Neural cell (in vitro differentiated cells): ENCODE results near the gene EEF1A2. TPM values are rescaled to one million over a fixed set of nuclear protein-coding genes. Genes with fewer than 3 reads are reported as not detected.
A peak's percentile ranks its signal among the peaks of the same experiment; 100 is the strongest.

Experiments
- H2AFZ ChIP-seq: fragments of 200-600, 300-800 bp; sonication (generic), shearing (Covaris generic); 2 replicates; pipeline ENCODE4 v1.6.0; 2014; ENCODE audit warnings: low read depth, mild to moderate bottlenecking, antibody characterized with exemption, low read length, moderate library complexity
- H3F3A ChIP-seq: fragments of 200-600 bp; shearing (Covaris generic); 2 replicates; pipeline ENCODE4 v1.6.1; 2016; ENCODE audit warnings: mild to moderate bottlenecking, moderate library complexity, mixed read lengths, antibody characterized with exemption, low read length; ENCODE audit not compliant: insufficient read depth, poor library complexity, severe bottlenecking
- H3K27ac ChIP-seq: fragments of 200-600, 300-800 bp; sonication (generic), shearing (Covaris generic); 2 replicates; pipeline ENCODE4 v1.5.1; 2014; ENCODE audit warnings: mild to moderate bottlenecking, low read length, moderate library complexity
- H3K27me3 ChIP-seq: fragments of 300-800, 200-600 bp; sonication (generic), shearing (Covaris generic); 2 replicates; pipeline ENCODE4 v1.6.0; 2014; ENCODE audit warnings: mild to moderate bottlenecking, low read depth, low read length, moderate library complexity; ENCODE audit not compliant: insufficient read depth
- H3K36me3 ChIP-seq: fragments of 300-800, 200-600 bp; sonication (generic), shearing (Covaris generic); 2 replicates; pipeline ENCODE4 v1.5.1; 2014; ENCODE audit warnings: mild to moderate bottlenecking, antibody characterized with exemption, low read length, moderate library complexity; ENCODE audit not compliant: insufficient read depth
- H3K4me2 ChIP-seq: fragments of 300-800, 200-600 bp; sonication (generic), shearing (Covaris generic); 2 replicates; pipeline ENCODE4 v1.6.0; 2014; ENCODE audit warnings: mild to moderate bottlenecking, low read length
- H3K4me3 ChIP-seq: fragments of 300-800, 200-600 bp; sonication (generic), shearing (Covaris generic); 2 replicates; pipeline ENCODE4 v1.5.1; 2014; ENCODE audit warnings: mild to moderate bottlenecking, low read length, moderate library complexity
- H3K79me2 ChIP-seq: fragments of 200-600 bp; shearing (Covaris generic); replicated peaks from 2 replicates; pipeline ENCODE4 v1.6.0; 2014; ENCODE audit warnings: mild to moderate bottlenecking, low read length, moderate library complexity; ENCODE audit not compliant: insufficient read depth
- H3K9ac ChIP-seq: fragments of 300-800, 200-600 bp; sonication (generic), shearing (Covaris generic); 2 replicates; pipeline ENCODE4 v1.6.1; 2016; ENCODE audit warnings: mild to moderate bottlenecking, low read length, mixed read lengths
- H3K9me2 ChIP-seq: fragments of 200-600 bp; shearing (Covaris generic); 2 replicates; pipeline ENCODE4 v1.6.1; 2016; ENCODE audit warnings: mild to moderate bottlenecking, low read length, mixed read lengths; ENCODE audit not compliant: insufficient read depth
- H3K9me3 ChIP-seq: fragments of 200-600, 300-800 bp; sonication (generic), shearing (Covaris generic); 2 replicates; pipeline ENCODE4 v1.6.1; 2016; ENCODE audit warnings: mild to moderate bottlenecking, mixed run types, low read length, moderate library complexity, mixed read lengths
- H4K20me1 ChIP-seq: fragments of 200-600 bp; shearing (Covaris generic); 2 replicates; pipeline ENCODE4 v1.6.1; 2016; ENCODE audit warnings: mild to moderate bottlenecking, mixed run types; ENCODE audit not compliant: insufficient read depth
- CTCF ChIP-seq: fragments of 450-650 bp; IDR thresholded peaks from 2 replicates; pipeline ENCODE4 v1.5.1; 2014; ENCODE audit warnings: antibody characterized with exemption, mild to moderate bottlenecking, moderate library complexity; ENCODE audit not compliant: poor library complexity, severe bottlenecking
- EP300 ChIP-seq: fragments of 450-650 bp; conservative IDR thresholded peaks from 2 replicates; pipeline ENCODE4 v1.6.1; 2014; ENCODE audit warnings: antibody characterized with exemption, mild to moderate bottlenecking, moderate library complexity; ENCODE audit not compliant: poor library complexity, severe bottlenecking
- EZH2 ChIP-seq: fragments of 200-600, 300-800 bp; shearing (Covaris generic), sonication (generic); IDR thresholded peaks from 2 replicates; pipeline ENCODE4 v1.6.1; 2014; ENCODE audit warnings: antibody characterized with exemption, low read length, borderline replicate concordance, mild to moderate bottlenecking; ENCODE audit not compliant: insufficient read depth, poor library complexity, severe bottlenecking
- MXI1 ChIP-seq: fragments of 450-650 bp; conservative IDR thresholded peaks from 2 replicates; pipeline ENCODE4 v1.6.1; 2014; ENCODE audit warnings: antibody characterized with exemption, mild to moderate bottlenecking; ENCODE audit not compliant: poor library complexity, severe bottlenecking
- POLR2AphosphoS5 ChIP-seq: IDR thresholded peaks from 2 replicates; pipeline ENCODE4 v1.6.1; 2012
- RAD21 ChIP-seq: fragments of 450-650 bp; conservative IDR thresholded peaks from 2 replicates; pipeline ENCODE4 v1.6.1; 2014; ENCODE audit warnings: antibody characterized with exemption, mild to moderate bottlenecking, moderate library complexity
- REST ChIP-seq: IDR thresholded peaks from 2 replicates; pipeline ENCODE4 v1.6.1; 2012; ENCODE audit warnings: borderline replicate concordance
- SMC3 ChIP-seq: fragments of 450-650 bp; conservative IDR thresholded peaks from 2 replicates; pipeline ENCODE4 v1.6.1; 2014; ENCODE audit warnings: antibody characterized with exemption, mild to moderate bottlenecking, moderate library complexity; ENCODE audit not compliant: poor library complexity
- TAF1 ChIP-seq: IDR thresholded peaks from 2 replicates; pipeline ENCODE4 v1.6.1; 2012; ENCODE audit warnings: low read depth
- polyA plus RNA-seq: library from polyadenylated mRNA; depleted of rRNA; stranded (reverse); fragments of >200 nt; gene quantifications from 2 replicates; pipeline ENCODE4 v1.2.3, GENCODE V29; 2014

EEF1A2 gene
- polyA plus RNA-seq, 1 donor from 2014 or later = 208 TPM

- peak overlapping the region; percentile 18 for H3K4me3 ChIP-seq
- H3K4me2 ChIP-seq = no peak overlapping the region
- no peak overlapping the region for H3K27ac ChIP-seq
- no peak overlapping the region for H2AFZ ChIP-seq
- no peak for TF ChIP-seq MXI1
- TF ChIP-seq REST = no peak
- no peak for TF ChIP-seq SMC3
- no peak for TF ChIP-seq TAF1
- TF ChIP-seq RAD21 = no peak
- no peak for TF ChIP-seq EZH2
- TF ChIP-seq CTCF = no peak
- no peak for TF ChIP-seq POLR2AphosphoS5
- no peak for TF ChIP-seq EP300
- H3K79me2 ChIP-seq = peaks cover 86% of the 10 kb centered on the region
- no peaks in the 10 kb centered on the region for H3F3A ChIP-seq
- H3K36me3 ChIP-seq = no peaks in the 10 kb centered on the region
- no peaks in the 10 kb centered on the region for H3K27me3 ChIP-seq
- H3K9me3 ChIP-seq = no peaks in the 10 kb centered on the region
- no peaks in the 10 kb centered on the region for H3K9me2 ChIP-seq
- H4K20me1 ChIP-seq = peaks cover 12% of the 10 kb centered on the region
- no peak overlapping the region for H3K9ac ChIP-seq
These were observed 30.5 kb downstream of the EEF1A2 start for GRCh38 chr20:63468421-63468820.

DNA sequence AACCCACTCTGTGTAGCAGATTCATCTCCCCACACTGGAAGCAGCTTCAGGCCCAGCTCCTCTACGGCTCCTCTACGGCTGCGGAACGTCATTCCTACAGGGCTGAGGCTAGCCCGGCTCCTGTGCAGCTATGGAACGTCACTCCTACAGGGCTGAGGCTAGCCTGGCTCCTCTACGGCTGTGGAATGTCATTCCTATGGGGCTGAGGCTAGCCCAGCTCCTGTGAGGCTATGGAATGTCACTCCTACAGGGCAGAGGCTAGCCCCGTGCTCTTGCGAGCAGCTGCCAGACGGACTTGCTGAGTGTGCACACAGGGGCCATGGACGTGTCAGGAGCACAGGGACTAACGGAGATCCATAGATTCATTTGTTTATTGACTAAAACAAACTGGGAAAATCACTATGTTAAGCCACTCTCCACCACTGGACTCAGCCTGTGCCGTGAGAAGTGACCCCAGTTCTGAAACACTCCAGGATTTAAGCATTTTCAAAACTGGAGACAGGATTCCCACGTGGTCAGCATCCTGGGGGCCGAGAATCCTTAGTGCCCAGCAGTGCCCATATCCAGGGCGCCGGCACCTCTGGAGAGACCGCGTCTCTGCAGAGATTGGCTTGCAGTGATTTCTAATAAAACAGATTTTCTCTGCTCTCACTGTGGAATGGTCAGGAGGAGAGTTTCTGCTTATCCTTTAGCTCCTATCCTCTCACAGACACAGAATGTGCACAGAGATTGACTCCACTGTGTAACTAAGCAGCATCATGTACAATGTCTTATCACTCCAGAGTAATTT, 31.4 kb downstream of the EEF1A2 start:
- Histone ChIP-seq H3K9me2 (no peaks in the 10 kb centered on the region), H3K36me3 (no peaks in the 10 kb centered on the region), H3K27me3 (no peaks in the 10 kb centered on the region), H4K20me1 (peaks cover 14% of the 10 kb centered on the region), H3K27ac (no peak overlapping the region), H3K4me3 (no peak overlapping the region), H3K79me2 (peaks cover 95% of the 10 kb centered on the region), H3F3A (no peaks in the 10 kb centered on the region), H2AFZ (no peak overlapping the region), H3K9ac (no peak overlapping the region), H3K9me3 (no peaks in the 10 kb centered on the region), H3K4me2 (no peak overlapping the region)
- TF ChIP-seq POLR2AphosphoS5 = no peak
- TF ChIP-seq MXI1 = no peak
- no peak for TF ChIP-seq TAF1
- no peak for TF ChIP-seq CTCF
